Measurements from ENCODE around the gene CNOT1.

Gene CNOT1

GRCh38 chr16:58475091-58475619 lies 154.5 kb downstream of the CNOT1 start:
- DNase-seq, result no peak

DNA sequence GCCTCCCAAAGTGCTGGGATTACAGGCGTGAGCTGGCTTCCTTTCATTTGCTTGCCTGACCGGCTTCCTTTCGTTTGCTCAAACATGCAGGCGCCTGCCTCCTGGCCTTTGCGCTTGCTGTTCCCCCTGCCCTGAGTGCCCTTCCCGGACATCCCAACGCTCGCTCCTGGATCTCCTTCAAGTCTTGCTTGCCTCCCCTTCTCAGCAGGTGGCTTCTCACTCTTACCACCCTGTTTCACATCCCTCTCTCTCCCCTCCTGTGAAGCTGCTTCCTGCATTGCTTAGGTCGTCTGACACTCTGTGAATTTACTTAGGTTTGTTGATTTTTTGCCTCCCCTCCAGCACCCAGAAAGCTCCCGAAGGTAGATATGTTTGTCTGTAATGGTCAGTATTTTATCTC lies 155.3 kb downstream of the CNOT1 start:
- DNase-seq, result no peak

DNA sequence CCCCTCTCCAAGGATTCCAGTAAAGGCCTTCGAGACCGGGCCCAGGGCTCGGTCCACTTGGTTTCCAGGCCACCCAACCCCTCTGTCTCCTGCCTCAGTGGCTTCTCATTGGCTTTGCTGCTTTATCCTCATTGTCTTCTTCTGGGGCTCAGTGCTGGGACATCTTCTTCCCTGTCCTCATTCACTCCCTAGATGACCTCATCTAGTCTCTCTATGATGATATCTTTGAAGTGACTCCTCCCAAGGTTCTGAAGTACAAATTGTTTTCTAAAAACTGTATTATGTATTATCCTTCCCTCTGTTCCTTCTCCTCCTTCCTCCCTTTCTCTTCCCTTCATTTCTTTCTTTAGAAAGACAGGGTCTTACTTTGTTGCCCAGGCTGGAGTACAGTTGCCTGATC lies 156.8 kb downstream of the CNOT1 start:
- no peak for DNase-seq

DNA sequence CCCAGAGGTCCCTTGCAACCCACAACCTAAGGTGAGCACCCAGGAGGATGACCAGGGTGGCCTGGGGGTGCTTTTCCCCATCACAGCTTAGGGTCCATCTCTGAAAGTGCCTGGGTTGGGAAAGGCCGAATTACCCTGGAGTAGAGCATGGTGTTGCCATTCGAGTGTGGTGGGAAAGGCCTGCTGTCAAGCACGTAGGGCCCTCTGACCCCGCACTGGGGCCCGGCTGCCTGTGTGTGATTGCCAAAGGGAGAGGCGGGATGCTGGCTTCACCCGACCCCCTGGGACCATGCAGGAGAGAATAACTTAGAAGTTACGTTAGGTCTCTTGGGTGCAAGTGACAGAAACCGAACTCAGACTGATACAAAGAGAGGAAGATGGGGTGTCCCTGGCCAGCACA lies 157.4 kb downstream of the CNOT1 start:
- no peak for DNase-seq

DNA sequence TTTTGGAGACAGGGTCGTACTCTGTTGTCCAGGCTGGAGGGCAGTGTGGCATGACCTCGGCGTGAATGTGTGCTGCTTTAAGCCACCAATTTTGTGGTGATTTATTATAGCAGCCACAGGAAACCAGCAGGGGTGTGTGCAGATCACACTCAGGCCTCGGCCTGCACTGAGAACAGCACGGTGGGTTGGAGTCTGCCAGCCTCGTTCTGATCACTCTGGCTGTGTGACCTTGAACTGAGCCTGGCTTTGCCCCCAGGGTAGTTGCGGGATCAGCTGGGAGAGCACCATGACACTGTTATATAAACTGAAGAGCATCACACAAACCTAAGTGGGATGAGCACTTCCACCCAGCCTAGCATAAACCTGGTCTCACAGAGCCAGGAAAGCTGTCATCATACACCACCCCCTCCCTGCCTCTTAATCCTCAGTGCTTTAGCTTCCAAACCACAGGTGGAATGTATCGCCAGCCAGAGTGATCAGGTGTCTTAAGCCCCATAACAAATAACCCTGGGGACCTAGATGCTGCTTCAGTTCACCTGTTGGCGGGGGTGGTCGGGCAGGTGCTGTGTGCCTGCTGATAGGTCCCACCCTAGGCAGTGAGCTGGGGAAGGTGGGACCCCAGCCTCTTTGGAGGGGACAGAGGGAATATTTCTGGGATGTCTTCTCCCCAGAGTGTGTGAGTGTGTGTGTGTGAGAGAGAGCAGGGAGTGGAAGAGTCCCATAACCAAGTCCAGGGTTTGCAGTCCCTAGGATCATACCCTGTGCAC lies 158.2 kb downstream of the CNOT1 start:
- no peak for DNase-seq

Data from NCI-H2029 treated with DMSO at 0.1 percent for 48 hours (cell line).